Measurements from ENCODE around the gene SPAG9. TPM values are rescaled to one million over a fixed set of nuclear protein-coding genes. Genes with fewer than 3 reads are reported as not detected.
A peak's percentile ranks its signal among the peaks of the same experiment; 100 is the strongest.

SPAG9 gene
- total RNA-seq, 1 experiment from 2014 or later = 89.6 TPM

GRCh38 chr17:50939542-50939794, 181.2 kb downstream of the SPAG9 start:
- DNase-seq (ENCODE audit: low read depth) = no peak

GRCh38 chr17:50938821-50939541, 181.7 kb downstream of the SPAG9 start:
- no peak for DNase-seq (ENCODE audit: low read depth)

GRCh38 chr17:50935996-50936266, 184.7 kb downstream of the SPAG9 start:
- no peak for DNase-seq (ENCODE audit: low read depth)

GRCh38 chr17:50935221-50935995, 185.3 kb downstream of the SPAG9 start:
- DNase-seq (ENCODE audit: low read depth) = peak; percentile 98

- no peak for DNase-seq (ENCODE audit: low read depth)
These were observed 185.9 kb downstream of the SPAG9 start for GRCh38 chr17:50934672-50935220.

- DNase-seq (ENCODE audit: low read depth) = no peak
These were observed 186.5 kb downstream of the SPAG9 start for GRCh38 chr17:50934161-50934560.

- DNase-seq (ENCODE audit: low read depth) = peak; percentile 82
These were observed 189.3 kb downstream of the SPAG9 start for GRCh38 chr17:50931144-50931908.

- no peak for DNase-seq (ENCODE audit: low read depth)
These were observed 192.0 kb downstream of the SPAG9 start for GRCh38 chr17:50928646-50929045.

- no peak for DNase-seq (ENCODE audit: low read depth)
These were observed 193.4 kb downstream of the SPAG9 start for GRCh38 chr17:50927287-50927686.

GRCh38 chr17:50926523-50926922, 194.1 kb downstream of the SPAG9 start:
- DNase-seq (ENCODE audit: low read depth) = no peak

- no peak for DNase-seq (ENCODE audit: low read depth)
These were observed 195.3 kb downstream of the SPAG9 start for GRCh38 chr17:50925296-50925891.

- DNase-seq (ENCODE audit: low read depth) = no peak
These were observed 195.9 kb downstream of the SPAG9 start for GRCh38 chr17:50924800-50925199.

GRCh38 chr17:50924300-50924699, 196.4 kb downstream of the SPAG9 start:
- DNase-seq (ENCODE audit: low read depth) = no peak

- no peak for DNase-seq (ENCODE audit: low read depth)
These were observed 197.1 kb downstream of the SPAG9 start for GRCh38 chr17:50923611-50924010.

- DNase-seq (ENCODE audit: low read depth) = no peak
These were observed 197.8 kb downstream of the SPAG9 start for GRCh38 chr17:50922721-50923405.

- DNase-seq (ENCODE audit: low read depth) = peak; percentile 52
These were observed 198.6 kb downstream of the SPAG9 start for GRCh38 chr17:50922107-50922506.

- no peak for DNase-seq (ENCODE audit: low read depth)
These were observed 199.6 kb downstream of the SPAG9 start for GRCh38 chr17:50920891-50921586.

- no peak for DNase-seq (ENCODE audit: low read depth)
These were observed 200.6 kb downstream of the SPAG9 start for GRCh38 chr17:50920041-50920410.

GRCh38 chr17:50919321-50920040, 201.2 kb downstream of the SPAG9 start:
- DNase-seq (ENCODE audit: low read depth) = peak; percentile 72

- no peak for DNase-seq (ENCODE audit: low read depth)
These were observed 201.8 kb downstream of the SPAG9 start for GRCh38 chr17:50918933-50919296.
